PC-9 (cell line): ENCODE results near the gene RAB37. TPM values are rescaled to one million over a fixed set of nuclear protein-coding genes. Genes with fewer than 3 reads are reported as not detected.

Experiments
- BruUV-seq: library from RNA; stranded (reverse); fragments of 400-500 nt; replicated peaks from 2 replicates; lab custom pipeline; 2021; lab: Mats Ljungman, UMichigan
- CTCF ChIA-PET: fragments of 300-600 bp; sonication (Branson Sonifier 250); formaldehyde crosslinking; loops from one replicate; lab custom pipeline; 2022; ENCODE audit warnings: antibody characterized with exemption; lab: Charles Lee
- POLR2A ChIA-PET: fragments of 300-600 bp; sonication (Branson Sonifier 250); formaldehyde crosslinking; loops from one replicate; lab custom pipeline; 2022; ENCODE audit warnings: antibody characterized with exemption; ENCODE audit not compliant: unreplicated experiment; lab: Charles Lee
- DNase-seq, 2 experiments: peaks; one replicate each; pipeline versions ENCODE4 v3.0.0 to v3.0.0-alpha.2; 2015 to 2022; ENCODE audit warnings: mixed read lengths in 1 of 2
- H2AFZ ChIP-seq: fragments of 200-600 bp; sonication (generic); 2 replicates; pipeline ENCODE4 v1.8.1; 2017; ENCODE audit warnings: antibody characterized with exemption
- H3F3A ChIP-seq: fragments of 200-600 bp; sonication (generic); 2 replicates; pipeline ENCODE4 v1.8.1; 2017; ENCODE audit warnings: antibody characterized with exemption, mild to moderate bottlenecking, low read depth; ENCODE audit not compliant: insufficient read depth
- H3K27ac ChIP-seq: fragments of 200-600 bp; sonication (generic); 2 replicates; pipeline ENCODE4 v1.6.1; 2016; ENCODE audit warnings: mixed run types
- H3K27me3 ChIP-seq: fragments of 200-600 bp; sonication (generic); 2 replicates; pipeline ENCODE4 v1.6.1; 2016; ENCODE audit warnings: low read depth, mixed run types; ENCODE audit not compliant: insufficient read depth
- H3K36me3 ChIP-seq: fragments of 200-600 bp; sonication (generic); 2 replicates; pipeline ENCODE4 v1.6.1; 2016; ENCODE audit warnings: low read depth, mixed run types
- H3K4me1 ChIP-seq: fragments of 200-600 bp; sonication (generic); replicated peaks from 2 replicates; pipeline ENCODE4 v1.6.1; 2016; ENCODE audit warnings: mixed run types; ENCODE audit not compliant: insufficient read depth
- H3K4me2 ChIP-seq: fragments of 200-600 bp; sonication (generic); 2 replicates; pipeline ENCODE4 v1.6.1; 2017; ENCODE audit warnings: mixed run types
- H3K4me3 ChIP-seq: fragments of 200-600 bp; sonication (generic); 2 replicates; pipeline ENCODE4 v1.6.1; 2016; ENCODE audit warnings: mixed run types
- H3K79me2 ChIP-seq: fragments of 200-600 bp; sonication (generic); 2 replicates; pipeline ENCODE4 v1.6.1; 2017; ENCODE audit warnings: low read depth, mixed run types
- H3K9me2 ChIP-seq: fragments of 200-600 bp; sonication (generic); 2 replicates; pipeline ENCODE4 v1.8.1; 2017; ENCODE audit warnings: mild to moderate bottlenecking; ENCODE audit not compliant: insufficient read depth
- H3K9me3 ChIP-seq: fragments of 200-600 bp; sonication (generic); 2 replicates; pipeline ENCODE4 v1.8.1; 2016; ENCODE audit warnings: low read depth; ENCODE audit not compliant: insufficient read depth
- H4K20me1 ChIP-seq: fragments of 200-600 bp; sonication (generic); 2 replicates; pipeline ENCODE4 v1.8.1; 2017; ENCODE audit not compliant: insufficient read depth
- CTCF ChIP-seq: fragments of 200-600 bp; sonication (generic); conservative IDR thresholded peaks from 2 replicates; pipeline ENCODE4 v1.6.1; 2017; ENCODE audit warnings: mixed run types, antibody characterized with exemption, mild to moderate bottlenecking, moderate library complexity
- EZH2 ChIP-seq: fragments of 200-600 bp; sonication (generic); IDR thresholded peaks from 2 replicates; pipeline ENCODE4 v1.8.0; 2017; ENCODE audit warnings: antibody characterized with exemption, low read depth
- intact Hi-C: fragments of 100-400 bp; cut with micrococcal nuclease; formaldehyde crosslinking; loops from one replicate; pipeline ENCODE4 v1.10.0; 2022; ENCODE audit not compliant: unreplicated experiment
- total RNA-seq: library from RNA; stranded (reverse); gene quantifications from 2 replicates; pipeline ENCODE4 v1.2.3, GENCODE V29; 2021

The RAB37 gene
- total RNA-seq, 1 experiment from 2014 or later = not detected

GRCh38 chr17:74770498-74771318 lies 33.7 kb downstream of the RAB37 start:
- ChIA-PET CTCF (interaction anchor here (0.6 to 1.6 kb wide), 7 partner anchors 10 to 113 kb away, joined by 3 to 12 read pairs (median 4); no protein-coding TSS in a partner anchor), POLR2A (interaction anchor here (0.5 kb wide), 1 partner anchor 265 kb away, joined by 3 read pairs; no protein-coding TSS in a partner anchor)
- Histone ChIP-seq H2AFZ (no peak overlapping the region), H3K27me3 (no peaks in the 10 kb centered on the region), H3K36me3 (0 out of 2 replicates have a peak, but pooled peaks cover 5% of the 10 kb centered on the region), H3K9me2 (no peaks in the 10 kb centered on the region), H3K4me2 (no peak overlapping the region), H3K79me2 (peaks cover 11% of the 10 kb centered on the region), H3K9me3 (no peaks in the 10 kb centered on the region), H3F3A (peaks cover 35% of the 10 kb centered on the region; the same call in 1 of the 2 replicates), H3K27ac (no peak overlapping the region), H4K20me1 (peaks cover 25% of the 10 kb centered on the region), H3K4me1 (peaks cover 19% of the 10 kb centered on the region), H3K4me3 (no peak overlapping the region)
- BruUV-seq = no TSS peak
- TF ChIP-seq EZH2 (no peak), CTCF (peak; percentile 88)
- DNase-seq = peak; percentile 66 to 79
- intact Hi-C loops = loop anchor here (1.0 to 10.0 kb wide), 4 partner anchors 26 to 204 kb away; partner anchors contain the start of gene CD300H

- ChIA-PET CTCF (interaction anchor here (0.6 to 1.6 kb wide), 6 partner anchors 11 to 114 kb away, joined by 3 to 12 read pairs (median 4); no protein-coding TSS in a partner anchor), POLR2A (no interaction called here)
- no peaks in the 10 kb centered on the region for H3K9me3 ChIP-seq
- intact Hi-C loops = loop anchor here (2.0 to 10.0 kb wide), 2 partner anchors 183 to 205 kb away; partner anchors contain the start of gene CD300H
- H3K9me2 ChIP-seq = no peaks in the 10 kb centered on the region
- TF ChIP-seq CTCF = no peak
- TF ChIP-seq EZH2 = no peak
- no peak overlapping the region for H3K4me2 ChIP-seq
- H3K27ac ChIP-seq = no peak overlapping the region
- peaks cover 19% of the 10 kb centered on the region for H3K4me1 ChIP-seq
- no peaks in the 10 kb centered on the region for H3K27me3 ChIP-seq
- peaks cover 21% of the 10 kb centered on the region for H4K20me1 ChIP-seq
- no peak for DNase-seq
- no peak overlapping the region for H2AFZ ChIP-seq
- H3K4me3 ChIP-seq = no peak overlapping the region
- H3K79me2 ChIP-seq = peaks cover 15% of the 10 kb centered on the region
- peaks cover 32% of the 10 kb centered on the region; the same call in 1 of the 2 replicates for H3F3A ChIP-seq
- BruUV-seq = no TSS peak
- H3K36me3 ChIP-seq = 0 out of 2 replicates have a peak, but pooled peaks cover 5% of the 10 kb centered on the region
Observed at GRCh38 chr17:74771319-74771914, 34.4 kb downstream of the RAB37 start.

GRCh38 chr17:74772053-74772452 lies 35.0 kb downstream of the RAB37 start:
- no TSS peak for BruUV-seq
- intact Hi-C loops = loop anchor here (10.0 kb wide), 1 partner anchor 183 kb away; no protein-coding TSS in a partner anchor
- Histone ChIP-seq H3K36me3 (0 out of 2 replicates have a peak, but pooled peaks cover 5% of the 10 kb centered on the region), H3K79me2 (peaks cover 20% of the 10 kb centered on the region), H3K4me1 (peaks cover 22% of the 10 kb centered on the region), H3K27me3 (no peaks in the 10 kb centered on the region), H3K27ac (no peak overlapping the region), H3K4me3 (no peak overlapping the region), H3K9me2 (no peaks in the 10 kb centered on the region), H4K20me1 (peaks cover 21% of the 10 kb centered on the region), H3K4me2 (no peak overlapping the region), H2AFZ (no peak overlapping the region), H3K9me3 (no peaks in the 10 kb centered on the region), H3F3A (peaks cover 32% of the 10 kb centered on the region; the same call in 1 of the 2 replicates)
- ChIA-PET CTCF (interaction anchor here (1.2 kb wide), 2 partner anchors 12 to 28 kb away, joined by 3 to 4 read pairs; no protein-coding TSS in a partner anchor), POLR2A (no interaction called here)
- no peak for DNase-seq
- TF ChIP-seq EZH2 (no peak), CTCF (no peak)
